ENCODE data around the gene CASQ2. TPM values are rescaled to one million over a fixed set of nuclear protein-coding genes. Genes with fewer than 3 reads are reported as not detected.

Gene CASQ2
- total and polyA plus RNA-seq, 10 of the 15 experiments (the other 5 are each of a cell fraction or from before 2014, with no cell fraction given) = not detected

DNA sequence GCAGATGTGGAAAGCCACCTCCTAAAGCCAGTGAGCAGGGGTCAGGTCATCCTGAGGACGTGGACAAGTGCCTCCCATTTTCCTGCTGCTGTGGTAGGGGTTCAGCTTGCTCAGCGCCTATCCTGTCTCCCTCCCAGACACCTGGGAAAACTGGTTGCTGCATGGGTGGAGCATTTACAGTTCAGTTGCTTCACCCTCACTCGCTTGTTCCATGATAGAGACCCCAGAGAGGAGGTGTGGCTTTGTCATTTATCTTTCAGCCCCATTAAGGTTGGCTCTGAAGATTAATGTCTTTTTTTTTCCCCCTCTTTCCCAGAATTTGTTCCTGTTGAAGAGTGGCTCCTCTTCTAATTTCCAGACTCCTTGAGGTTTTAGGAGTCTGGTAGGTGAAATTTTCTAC is 117.6 kb downstream of the CASQ2 start (continued):
- TF ChIP-seq, protein P1, sequence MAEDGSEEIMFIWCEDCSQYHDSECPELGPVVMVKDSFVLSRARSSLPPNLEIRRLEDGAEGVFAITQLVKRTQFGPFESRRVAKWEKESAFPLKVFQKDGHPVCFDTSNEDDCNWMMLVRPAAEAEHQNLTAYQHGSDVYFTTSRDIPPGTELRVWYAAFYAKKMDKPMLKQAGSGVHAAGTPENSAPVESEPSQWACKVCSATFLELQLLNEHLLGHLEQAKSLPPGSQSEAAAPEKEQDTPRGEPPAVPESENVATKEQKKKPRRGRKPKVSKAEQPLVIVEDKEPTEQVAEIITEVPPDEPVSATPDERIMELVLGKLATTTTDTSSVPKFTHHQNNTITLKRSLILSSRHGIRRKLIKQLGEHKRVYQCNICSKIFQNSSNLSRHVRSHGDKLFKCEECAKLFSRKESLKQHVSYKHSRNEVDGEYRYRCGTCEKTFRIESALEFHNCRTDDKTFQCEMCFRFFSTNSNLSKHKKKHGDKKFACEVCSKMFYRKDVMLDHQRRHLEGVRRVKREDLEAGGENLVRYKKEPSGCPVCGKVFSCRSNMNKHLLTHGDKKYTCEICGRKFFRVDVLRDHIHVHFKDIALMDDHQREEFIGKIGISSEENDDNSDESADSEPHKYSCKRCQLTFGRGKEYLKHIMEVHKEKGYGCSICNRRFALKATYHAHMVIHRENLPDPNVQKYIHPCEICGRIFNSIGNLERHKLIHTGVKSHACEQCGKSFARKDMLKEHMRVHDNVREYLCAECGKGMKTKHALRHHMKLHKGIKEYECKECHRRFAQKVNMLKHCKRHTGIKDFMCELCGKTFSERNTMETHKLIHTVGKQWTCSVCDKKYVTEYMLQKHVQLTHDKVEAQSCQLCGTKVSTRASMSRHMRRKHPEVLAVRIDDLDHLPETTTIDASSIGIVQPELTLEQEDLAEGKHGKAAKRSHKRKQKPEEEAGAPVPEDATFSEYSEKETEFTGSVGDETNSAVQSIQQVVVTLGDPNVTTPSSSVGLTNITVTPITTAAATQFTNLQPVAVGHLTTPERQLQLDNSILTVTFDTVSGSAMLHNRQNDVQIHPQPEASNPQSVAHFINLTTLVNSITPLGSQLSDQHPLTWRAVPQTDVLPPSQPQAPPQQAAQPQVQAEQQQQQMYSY (CRISPR knock-in tag; IDR thresholded peaks at IDR 0.05) = no peak
- TF ChIP-seq ZNF274 (IDR thresholded peaks at IDR 0.05; ENCODE audit: insufficient read depth, insufficient read length) (no peak), RAD51 (IDR thresholded peaks at IDR 0.05) (no peak)
- TF ChIP-seq, protein P2, sequence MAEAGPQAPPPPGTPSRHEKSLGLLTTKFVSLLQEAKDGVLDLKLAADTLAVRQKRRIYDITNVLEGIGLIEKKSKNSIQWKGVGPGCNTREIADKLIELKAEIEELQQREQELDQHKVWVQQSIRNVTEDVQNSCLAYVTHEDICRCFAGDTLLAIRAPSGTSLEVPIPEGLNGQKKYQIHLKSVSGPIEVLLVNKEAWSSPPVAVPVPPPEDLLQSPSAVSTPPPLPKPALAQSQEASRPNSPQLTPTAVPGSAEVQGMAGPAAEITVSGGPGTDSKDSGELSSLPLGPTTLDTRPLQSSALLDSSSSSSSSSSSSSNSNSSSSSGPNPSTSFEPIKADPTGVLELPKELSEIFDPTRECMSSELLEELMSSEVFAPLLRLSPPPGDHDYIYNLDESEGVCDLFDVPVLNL (IDR thresholded peaks at IDR 0.05; ENCODE audit: low read depth, low read length) = no peak

Other genes with a start within 250 kb of the CASQ2 start
- gene VANGL1, start 126.7 kb downstream of the CASQ2 start, total RNA-seq (2014; rRNA removed) = 5.9 and 6.9 TPM in 2 replicates
- gene VANGL1, start 126.7 kb downstream of the CASQ2 start, total RNA-seq (2014; rRNA removed; fragmentation: Illumina TruSeq; extraction: Trizol) = 5.2 and 6.4 TPM in 2 replicates
- gene VANGL1, start 126.7 kb downstream of the CASQ2 start, total RNA-seq (2021) = 10.6 and 12.4 TPM in 2 replicates
- gene VANGL1, start 126.7 kb downstream of the CASQ2 start, polyA plus RNA-seq (2011; rRNA removed) = 2.7 and 3.1 TPM in 2 replicates
- gene VANGL1, start 126.7 kb downstream of the CASQ2 start, polyA plus RNA-seq (2014; fragmentation: Illumina TruSeq; extraction: Trizol) = 6.4 and 8.2 TPM in 2 replicates
- gene VANGL1, start 126.7 kb downstream of the CASQ2 start, polyA plus RNA-seq (2014; fragmentation: Nextera tagmentation; extraction: Ambion mirVana) = 1 to 10 TPM in 1 of 2 experiments, under 1 TPM in 1; 0.71 to 1.2 TPM
- 6.2 and 6.4 TPM in 2 replicates for gene VANGL1, start 126.7 kb downstream of the CASQ2 start, polyA plus RNA-seq (2014; rRNA removed)
- 10 to 100 TPM; 11.5 to 12.9 TPM for gene VANGL1, start 126.7 kb downstream of the CASQ2 start, polyA plus RNA-seq (2016; fragmentation: Nextera tagmentation; extraction: Ambion mirVana)
- not detected in 2 replicates for gene NHLH2, start 72.4 kb upstream of the CASQ2 start, total RNA-seq (2014; rRNA removed)
- not detected in 2 replicates for gene NHLH2, start 72.4 kb upstream of the CASQ2 start, total RNA-seq (2014; rRNA removed; fragmentation: Illumina TruSeq; extraction: Trizol)
- gene NHLH2, start 72.4 kb upstream of the CASQ2 start, total RNA-seq (2021) = not detected in 2 replicates
- gene NHLH2, start 72.4 kb upstream of the CASQ2 start, polyA plus RNA-seq (2011; rRNA removed) = 0.03 TPM in 2 replicates
- gene NHLH2, start 72.4 kb upstream of the CASQ2 start, polyA plus RNA-seq (2014; fragmentation: Illumina TruSeq; extraction: Trizol) = 0.01 TPM in 1 of 2 replicates, not detected in the other
- gene NHLH2, start 72.4 kb upstream of the CASQ2 start, polyA plus RNA-seq (2014; fragmentation: Nextera tagmentation; extraction: Ambion mirVana) = not detected
- gene NHLH2, start 72.4 kb upstream of the CASQ2 start, polyA plus RNA-seq (2014; rRNA removed) = 0.08 TPM in 1 of 2 replicates, not detected in the other
- gene NHLH2, start 72.4 kb upstream of the CASQ2 start, polyA plus RNA-seq (2016; fragmentation: Nextera tagmentation; extraction: Ambion mirVana) = under 1 TPM in 1 of 2 experiments, not detected in 1; 0.06 TPM
- 0.11 and 0.27 TPM in 2 replicates for gene SLC22A15, start 207.8 kb upstream of the CASQ2 start, total RNA-seq (2014; rRNA removed)
- 0.09 and 0.13 TPM in 2 replicates for gene SLC22A15, start 207.8 kb upstream of the CASQ2 start, total RNA-seq (2014; rRNA removed; fragmentation: Illumina TruSeq; extraction: Trizol)
- 0.08 and 0.21 TPM in 2 replicates for gene SLC22A15, start 207.8 kb upstream of the CASQ2 start, total RNA-seq (2021)
- 2.8 and 3.8 TPM in 2 replicates for gene SLC22A15, start 207.8 kb upstream of the CASQ2 start, polyA plus RNA-seq (2011; rRNA removed)
- gene SLC22A15, start 207.8 kb upstream of the CASQ2 start, polyA plus RNA-seq (2014; fragmentation: Illumina TruSeq; extraction: Trizol) = 0.24 and 0.59 TPM in 2 replicates
- gene SLC22A15, start 207.8 kb upstream of the CASQ2 start, polyA plus RNA-seq (2014; fragmentation: Nextera tagmentation; extraction: Ambion mirVana) = under 1 TPM in 1 of 2 experiments, not detected in 1; 0.05 TPM
- gene SLC22A15, start 207.8 kb upstream of the CASQ2 start, polyA plus RNA-seq (2014; rRNA removed) = 0.28 and 0.33 TPM in 2 replicates
- gene SLC22A15, start 207.8 kb upstream of the CASQ2 start, polyA plus RNA-seq (2016; fragmentation: Nextera tagmentation; extraction: Ambion mirVana) = under 1 TPM; 0.06 to 0.40 TPM